Motor neuron (in vitro differentiated cells): ENCODE measurements around the gene RNLS. TPM values are rescaled to one million over a fixed set of nuclear protein-coding genes. Genes with fewer than 3 reads are reported as not detected.
A peak's percentile ranks its signal among the peaks of the same experiment; 100 is the strongest.

Source experiments
- ATAC-seq, 8 experiments: fragments of 200-7000 bp; cut with Tn5 transposase; replicated peaks in 6 of 8; 2 replicates each; pipeline ENCODE4 v1.8.0; 2021; ENCODE audit warnings: mild to moderate bottlenecking in 8 of 8, moderate library complexity in 8 of 8
- H3K27ac ChIP-seq, 2 donors: fragments of 250-450 bp; sonication (Bioruptor Pico); 2 replicates each; pipeline ENCODE4 v1.9.0; 2021; ENCODE audit warnings: antibody characterized with exemption in 2 of 2, mild to moderate bottlenecking in 2 of 2, moderate library complexity in 1 of 2
- H3K4me1 ChIP-seq, 2 donors: fragments of 250-450 bp; sonication (Bioruptor Pico); replicated peaks in 1 of 2; 2 replicates each; pipeline ENCODE4 v1.6.1; 2021; ENCODE audit warnings: antibody characterized with exemption in 2 of 2, mild to moderate bottlenecking in 2 of 2, moderate library complexity in 1 of 2
- H3K4me3 ChIP-seq, 5 donors: fragments of 250-450 bp; sonication (Bioruptor Pico); 2 replicates each; pipeline ENCODE4 v1.9.0; 2021; ENCODE audit warnings: antibody characterized with exemption in 5 of 5, mild to moderate bottlenecking in 5 of 5, moderate library complexity in 4 of 5
- WGBS, 10 experiments: fragments of 450-650 bp; shearing (Covaris generic); methylation state at CpG; one replicate each; pipeline ENCODE4 v1.0.0; 2022; 5-methylcytosine and 5-hydroxymethylcytosine counted together
- in situ Hi-C, 9 experiments: fragments of 400-800 bp; cut with MboI; loops; one replicate each; pipeline ENCODE4 v1.15.0; 2021; ENCODE audit warnings: low sequenced_read_pairs in 9 of 9, low pct_unique_long_range_greater_than_20kb in 2 of 9; ENCODE audit not compliant: unreplicated experiment in 9 of 9
- total RNA-seq, 8 experiments: library from RNA; unstranded; fragments of 300-600 nt; gene quantifications; 2 replicates each; pipeline versions ENCODE4 v1.2.3 to v1.2.4, GENCODE V29; 2022

The RNLS gene
- total RNA-seq, 8 experiments from 2014 or later, result 0.95 to 13.2 (median 2.3) TPM; not detected in 1

DNA sequence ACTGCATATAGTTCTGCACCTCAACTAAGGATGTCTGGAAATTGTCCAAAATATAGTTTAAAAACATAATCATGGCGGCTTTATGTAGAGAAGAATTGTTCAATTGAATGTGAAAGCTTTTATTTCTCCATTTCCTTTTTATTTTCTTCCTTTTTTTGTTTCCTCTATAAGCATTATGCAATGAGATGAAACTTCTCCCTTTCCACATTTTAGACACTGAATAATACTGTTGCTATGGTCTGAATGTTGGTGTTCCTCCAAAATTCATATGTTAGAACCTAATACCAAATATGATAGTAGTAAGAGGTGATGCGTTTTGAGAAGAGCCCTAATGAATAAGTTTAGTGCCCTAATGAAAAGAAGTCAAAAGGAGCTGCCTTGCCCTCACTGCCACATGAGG lies 175.0 kb downstream of the RNLS start:
- Histone ChIP-seq H3K27ac (no peak overlapping the region), H3K4me3 (no peak overlapping the region), H3K4me1 (no peaks in the 10 kb centered on the region)
- ATAC-seq, result no peak
- in situ Hi-C loops, result loop anchor here in 1 of 9 experiments (10.0 kb wide), 1 partner anchor 137 kb away; no protein-coding TSS in a partner anchor
- 86 to 100% (median 96%) methylated on average over 1 to 2 of the region's 2 CpGs; no CpG with 5 or more reads in 2 of the 10 experiments for WGBS, 10 experiments

DNA sequence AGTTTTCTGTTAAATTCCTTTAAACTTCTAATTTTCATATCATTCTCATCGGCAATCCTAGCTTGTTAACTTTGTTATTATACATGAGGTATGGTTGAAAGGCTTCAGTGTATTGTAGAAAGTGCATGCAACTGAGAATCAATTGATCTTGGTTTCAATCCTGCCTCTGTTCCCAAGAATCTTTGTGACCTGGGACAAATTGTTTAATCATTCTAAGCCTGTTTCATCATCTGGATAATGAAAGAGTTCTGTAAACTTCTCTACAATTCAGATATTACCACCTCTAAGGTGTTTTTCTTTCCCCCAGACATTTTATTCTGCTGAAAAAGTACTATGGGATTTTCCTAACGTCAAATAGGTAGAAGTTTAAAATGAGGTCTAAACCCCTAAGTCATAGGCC lies 179.0 kb downstream of the RNLS start:
- Histone ChIP-seq H3K27ac (no peak overlapping the region), H3K4me3 (no peak overlapping the region), H3K4me1 (no peaks in the 10 kb centered on the region)
- ATAC-seq, result no peak
- in situ Hi-C loops, result loop anchor here in 1 of 9 experiments (10.0 kb wide), 1 partner anchor 141 kb away; no protein-coding TSS in a partner anchor
- 60 to 100% (median 90%) methylated on average over 1 to 2 of the region's 2 CpGs; no CpG with 5 or more reads in 1 of the 10 experiments for WGBS, 10 experiments

DNA sequence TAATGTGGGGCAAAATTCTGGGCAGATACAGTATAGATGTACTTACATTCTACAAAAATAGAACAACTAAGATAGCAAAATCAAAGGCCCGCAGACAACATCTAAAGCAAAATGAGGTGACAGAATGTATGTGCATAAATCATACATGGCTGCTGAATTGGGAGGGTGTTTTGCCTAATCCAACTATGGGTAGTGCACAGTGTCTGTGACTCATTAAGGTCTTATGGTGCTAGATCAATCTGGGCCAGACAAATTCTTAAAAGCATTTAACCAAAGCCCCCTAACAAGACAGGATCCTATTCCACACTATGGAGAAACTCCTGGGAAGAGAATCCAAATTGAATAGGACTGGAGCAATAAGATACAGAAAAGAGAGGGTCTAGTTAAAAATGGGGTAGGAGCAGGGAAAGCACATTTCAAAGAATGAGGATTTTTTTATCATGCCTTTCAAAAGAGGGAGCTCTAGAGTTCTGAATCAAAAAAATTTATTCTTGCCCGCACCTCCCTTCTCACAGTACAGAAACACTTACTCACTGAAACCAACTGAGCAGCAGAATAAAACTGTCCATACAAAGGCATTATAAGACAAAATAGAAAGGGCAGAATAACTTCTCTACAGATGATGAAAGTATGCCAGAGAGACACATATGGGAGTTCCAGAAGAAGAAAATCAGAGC lies 181.3 kb downstream of the RNLS start:
- no peaks in the 10 kb centered on the region for H3K4me1 ChIP-seq
- H3K27ac ChIP-seq, result no peak overlapping the region
- WGBS, 10 experiments, result 19 to 94% (median 83%) methylated on average over 1 to 2 of the region's 2 CpGs; no CpG with 5 or more reads in 1 of the 10 experiments
- H3K4me3 ChIP-seq, result no peak overlapping the region
- peak in 3 of 8 experiments; percentile 13 to 94 (median 93) for ATAC-seq
- in situ Hi-C loops, result loop anchor here in 1 of 9 experiments (10.0 kb wide), 1 partner anchor 143 kb away; no protein-coding TSS in a partner anchor

GRCh38 chr10:88399240-88399639 lies 183.9 kb downstream of the RNLS start:
- H3K27ac ChIP-seq, result no peak overlapping the region
- H3K4me3 ChIP-seq, result no peak overlapping the region
- no peak for ATAC-seq
- 78 to 100% (median 89%) methylated on average over 1 to 3 of the region's 3 CpGs for WGBS, 10 experiments
- no peaks in the 10 kb centered on the region for H3K4me1 ChIP-seq
- in situ Hi-C loops, result loop anchor here in 3 of 9 experiments (25.0 kb wide), 1 partner anchor 537 kb away; the partner anchor contains the start of genes KLLN (in 3 of the 3) and PTEN (in 3 of the 3)

DNA sequence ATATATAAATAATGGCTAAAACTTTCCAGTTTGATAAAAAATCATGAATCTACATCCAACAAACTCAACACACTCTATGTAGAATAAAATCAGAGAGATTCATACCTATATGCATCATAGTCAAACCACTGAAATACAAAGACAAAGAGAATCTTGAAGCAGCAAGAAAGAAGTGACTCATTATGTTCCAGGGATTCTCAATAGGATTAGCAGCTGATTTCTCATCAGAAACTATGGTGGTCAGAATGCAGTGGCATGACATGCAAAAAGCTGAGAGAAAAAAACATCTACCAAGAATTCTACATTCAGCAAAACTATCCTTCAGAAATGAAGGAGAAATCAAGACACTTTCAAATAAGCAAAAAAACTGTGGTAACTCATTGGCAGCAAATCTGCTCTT lies 187.4 kb downstream of the RNLS start:
- in situ Hi-C loops, result loop anchor here in 3 of 9 experiments (25.0 kb wide), 1 partner anchor 533 kb away; the partner anchor contains the start of genes KLLN (in 3 of the 3) and PTEN (in 3 of the 3)
- H3K27ac ChIP-seq, result no peak overlapping the region
- ATAC-seq, result no peak
- no peaks in the 10 kb centered on the region for H3K4me1 ChIP-seq
- no peak overlapping the region for H3K4me3 ChIP-seq

GRCh38 chr10:88392222-88392621 lies 190.9 kb downstream of the RNLS start:
- Histone ChIP-seq H3K4me3 (no peak overlapping the region), H3K27ac (no peak overlapping the region), H3K4me1 (peaks cover 0 to 5% of the 10 kb centered on the region in 2 donors)
- no peak for ATAC-seq
- 80 to 100% (median 90%) methylated on average over 1 of the region's 1 CpG; no CpG with 5 or more reads in 6 of the 10 experiments for WGBS, 10 experiments
- in situ Hi-C loops, result loop anchor here in 3 of 9 experiments (25.0 kb wide), 1 partner anchor 530 kb away; the partner anchor contains the start of genes KLLN (in 3 of the 3) and PTEN (in 3 of the 3)

DNA sequence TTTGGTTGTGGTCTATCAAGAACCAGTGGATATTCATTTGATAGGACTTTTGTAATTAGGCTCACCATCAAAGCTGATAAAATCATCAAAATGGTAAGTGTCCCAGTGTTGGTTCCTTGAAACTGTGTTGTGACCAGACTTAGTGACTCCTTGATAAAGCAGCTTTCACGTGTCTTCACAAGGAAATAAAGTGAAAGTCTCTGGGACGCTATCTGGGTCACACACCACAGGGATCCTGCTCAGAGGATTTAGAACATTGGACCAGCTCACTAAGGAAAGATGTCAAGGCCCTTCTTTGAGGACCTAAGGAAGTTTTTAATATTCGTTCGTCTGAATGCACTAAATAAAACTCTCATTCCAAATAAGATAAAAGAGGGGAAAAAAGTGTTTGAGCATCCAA lies 193.1 kb downstream of the RNLS start:
- Histone ChIP-seq H3K27ac (no peak overlapping the region), H3K4me3 (no peak overlapping the region), H3K4me1 (peaks cover 0 to 21% of the 10 kb centered on the region in 2 donors)
- in situ Hi-C loops, result loop anchor here in 3 of 9 experiments (25.0 kb wide), 1 partner anchor 528 kb away; the partner anchor contains the start of genes KLLN (in 3 of the 3) and PTEN (in 3 of the 3)
- ATAC-seq, result no peak
- 49 to 100% (median 93%) methylated on average over 1 to 4 of the region's 4 CpGs; no CpG with 5 or more reads in 2 of the 10 experiments for WGBS, 10 experiments

- Histone ChIP-seq H3K27ac (no peak overlapping the region), H3K4me1 (peaks cover 0 to 21% of the 10 kb centered on the region in 2 donors), H3K4me3 (no peak overlapping the region)
- in situ Hi-C loops, result loop anchor here in 3 of 9 experiments (25.0 kb wide), 1 partner anchor 527 kb away; the partner anchor contains the start of genes KLLN (in 3 of the 3) and PTEN (in 3 of the 3)
- WGBS, 10 experiments, result 0 to 38% (median 5%) methylated on average over 1 to 3 of the region's 3 CpGs
- peak in 4 of 8 experiments; percentile 13 to 50 (median 33) for ATAC-seq
Observed at GRCh38 chr10:88389456-88389855, 193.7 kb downstream of the RNLS start.

GRCh38 chr10:88388324-88388723 lies 194.8 kb downstream of the RNLS start:
- no peak overlapping the region for H3K27ac ChIP-seq
- in situ Hi-C loops, result loop anchor here in 3 of 9 experiments (25.0 kb wide), 1 partner anchor 526 kb away; the partner anchor contains the start of genes KLLN (in 3 of the 3) and PTEN (in 3 of the 3)

DNA sequence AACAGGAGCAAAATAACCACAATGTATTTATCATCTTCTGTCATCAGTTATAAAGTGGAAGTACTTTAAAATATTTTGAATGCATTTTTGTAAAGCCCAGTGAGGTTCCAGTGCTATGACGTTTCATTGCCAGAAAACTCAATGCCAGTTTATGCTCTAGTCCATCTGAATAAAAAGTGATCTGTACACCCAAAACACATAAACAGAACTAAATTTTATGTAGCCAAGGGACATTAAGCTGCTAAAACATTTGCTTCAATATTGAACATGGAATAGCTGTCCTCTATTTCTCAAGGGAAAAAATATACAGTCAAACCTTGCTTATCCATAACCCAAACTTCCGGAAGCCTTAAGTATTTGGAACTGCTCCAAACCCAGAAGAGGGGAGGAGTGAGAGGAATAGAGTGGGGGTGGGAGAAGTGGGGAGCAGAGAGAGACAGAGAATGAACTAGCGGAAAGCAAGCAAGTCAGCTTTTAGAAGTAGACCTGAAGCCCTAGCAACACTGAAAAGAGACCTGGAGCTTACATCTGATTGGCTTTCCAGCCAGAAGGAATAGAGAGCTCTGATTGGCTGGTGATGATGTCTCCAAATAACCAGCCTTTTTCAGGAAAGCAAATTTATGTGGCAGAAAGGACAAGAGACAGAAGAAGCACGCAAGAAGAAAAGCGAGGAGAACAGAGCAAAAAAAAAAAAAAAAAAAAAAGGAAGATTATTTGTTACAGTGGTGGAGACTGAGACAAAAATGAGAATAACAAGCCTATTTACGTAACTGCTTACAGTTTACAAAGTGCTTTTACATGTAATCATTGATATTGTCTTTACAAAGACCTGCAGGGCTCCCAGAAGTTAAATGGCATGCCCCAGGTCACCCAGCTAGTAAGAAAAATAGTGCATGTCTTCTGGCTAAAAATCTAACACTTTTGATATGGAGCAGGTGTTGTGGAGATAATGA lies 196.0 kb downstream of the RNLS start:
- H3K4me3 ChIP-seq, result no peak overlapping the region
- in situ Hi-C loops, result loop anchor here in 3 of 9 experiments (25.0 kb wide), 1 partner anchor 525 kb away; the partner anchor contains the start of genes KLLN (in 3 of the 3) and PTEN (in 3 of the 3)
- no peak overlapping the region for H3K27ac ChIP-seq
- peaks cover 0 to 21% of the 10 kb centered on the region in 2 donors for H3K4me1 ChIP-seq
- peak in 6 of 8 experiments; percentile 42 to 97 (median 78) for ATAC-seq
- 30 to 75% (median 43%) methylated on average over 1 to 6 of the region's 6 CpGs; no CpG with 5 or more reads in 1 of the 10 experiments for WGBS, 10 experiments

More at GRCh38 chr10:88388324-88388723, 194.8 kb downstream of the RNLS start:
- ATAC-seq, result no peak
- H3K4me1 ChIP-seq, result peaks cover 0 to 21% of the 10 kb centered on the region in 2 donors
- H3K4me3 ChIP-seq, result no peak overlapping the region

GRCh38 chr10:88386204-88386788 lies 196.8 kb downstream of the RNLS start:
- Histone ChIP-seq H3K27ac (no peak overlapping the region), H3K4me1 (peaks cover 0 to 21% of the 10 kb centered on the region in 2 donors), H3K4me3 (no peak overlapping the region)
- in situ Hi-C loops, result loop anchor here in 3 of 9 experiments (25.0 kb wide), 1 partner anchor 524 kb away; the partner anchor contains the start of genes KLLN (in 3 of the 3) and PTEN (in 3 of the 3)
- ATAC-seq, result no peak
- WGBS, 10 experiments, result 0 to 29% (median 14%) methylated on average over 1 to 3 of the region's 3 CpGs
